ENCODE measurements around the gene U2AF1L4.
A peak's percentile ranks its signal among the peaks of the same experiment; 100 is the strongest.

Gene U2AF1L4, protein sequence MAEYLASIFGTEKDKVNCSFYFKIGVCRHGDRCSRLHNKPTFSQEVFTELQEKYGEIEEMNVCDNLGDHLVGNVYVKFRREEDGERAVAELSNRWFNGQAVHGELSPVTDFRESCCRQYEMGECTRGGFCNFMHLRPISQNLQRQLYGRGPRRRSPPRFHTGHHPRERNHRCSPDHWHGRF

DNA sequence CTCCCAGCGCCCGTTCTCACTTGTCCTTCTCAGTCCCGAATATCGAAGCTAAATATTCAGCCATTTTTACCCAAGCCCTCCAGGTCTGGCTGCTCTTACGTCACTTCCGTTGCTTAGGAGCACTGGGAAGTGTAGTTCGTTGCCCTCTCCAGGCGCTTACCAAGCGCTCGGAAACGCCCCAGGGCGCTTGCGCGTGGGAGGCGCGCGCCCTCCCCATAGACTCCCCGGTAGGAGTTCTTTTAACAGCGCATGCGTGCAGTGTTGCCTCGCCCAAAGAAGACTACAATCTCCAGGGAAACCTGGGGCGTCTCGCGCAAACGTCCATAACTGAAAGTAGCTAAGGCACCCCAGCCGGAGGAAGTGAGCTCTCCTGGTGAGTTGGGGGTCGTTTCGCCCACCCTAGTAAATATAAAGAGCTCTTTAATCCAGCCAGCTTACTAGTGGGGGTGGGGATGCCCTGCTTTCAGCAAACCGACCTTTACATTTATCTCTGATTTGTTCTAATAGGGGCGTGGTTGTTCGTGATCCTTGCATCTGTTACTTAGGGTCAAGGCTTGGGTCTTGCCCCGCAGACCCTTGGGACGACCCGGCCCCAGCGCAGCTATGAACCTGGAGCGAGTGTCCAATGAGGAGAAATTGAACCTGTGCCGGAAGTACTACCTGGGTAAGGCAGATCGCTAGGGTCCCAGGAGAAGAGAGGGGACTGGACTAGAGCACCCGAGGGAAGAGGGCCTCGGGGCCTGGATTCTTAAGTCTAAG lies at the start of gene U2AF1L4, which contains the start of gene PSENEN:
Gene U2AF1L4, minus strand, starts transcription at position 91 of the 759 bp plus-strand sequence. Its CDS starts 27 bp downstream, at position 64.
Gene PSENEN, plus strand, starts transcription at position 324 of the 759 bp plus-strand sequence. Its CDS starts 280 bp downstream, at position 604.
- peak; percentile 99 for DNase-seq (ENCODE audit: low read depth)

GRCh38 chr19:35793381-35794165 lies 48.4 kb upstream of the U2AF1L4 start:
- no peak for DNase-seq (ENCODE audit: low read depth)

DNA sequence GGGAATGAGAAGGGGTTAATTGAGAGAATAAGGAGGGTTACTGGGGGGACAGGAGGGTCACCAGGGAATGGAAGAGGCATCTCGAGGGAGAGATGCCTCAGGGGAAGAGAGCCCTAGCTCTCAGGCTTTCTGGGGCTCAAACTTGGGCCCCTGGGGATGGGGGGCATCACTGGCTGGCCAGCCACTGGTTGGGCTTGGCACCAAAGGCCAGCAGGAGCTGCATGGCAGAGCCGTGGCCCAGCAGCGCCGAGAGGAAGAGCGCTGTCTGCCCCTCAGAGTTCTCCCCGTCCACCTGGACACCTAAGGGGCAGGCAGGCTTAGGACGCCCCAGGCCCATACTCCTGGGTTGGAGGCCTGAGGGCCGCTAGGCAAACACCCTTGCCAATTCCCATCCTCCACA lies 47.7 kb upstream of the U2AF1L4 start:
- no peak for DNase-seq (ENCODE audit: low read depth)

DNA sequence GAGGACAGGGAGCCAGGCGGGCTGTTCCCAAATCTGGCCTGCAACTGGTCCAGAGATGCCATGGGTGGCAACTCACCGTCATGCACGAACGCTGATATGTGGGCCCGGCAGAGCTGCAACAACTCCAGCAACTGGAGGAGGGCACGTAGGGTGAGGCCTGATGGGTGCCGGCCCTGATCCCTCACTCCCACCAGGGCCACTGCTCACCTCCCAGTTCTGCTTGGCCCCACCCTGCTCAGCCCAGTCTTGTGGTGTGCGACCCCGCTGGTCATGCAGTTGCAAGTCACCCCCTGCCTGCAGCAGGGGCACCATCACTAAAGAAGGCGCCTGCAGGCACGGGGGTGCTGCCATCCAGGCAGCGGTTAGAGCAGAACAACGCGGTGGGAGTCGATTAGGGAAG lies 47.1 kb upstream of the U2AF1L4 start:
- no peak for DNase-seq (ENCODE audit: low read depth)

DNA sequence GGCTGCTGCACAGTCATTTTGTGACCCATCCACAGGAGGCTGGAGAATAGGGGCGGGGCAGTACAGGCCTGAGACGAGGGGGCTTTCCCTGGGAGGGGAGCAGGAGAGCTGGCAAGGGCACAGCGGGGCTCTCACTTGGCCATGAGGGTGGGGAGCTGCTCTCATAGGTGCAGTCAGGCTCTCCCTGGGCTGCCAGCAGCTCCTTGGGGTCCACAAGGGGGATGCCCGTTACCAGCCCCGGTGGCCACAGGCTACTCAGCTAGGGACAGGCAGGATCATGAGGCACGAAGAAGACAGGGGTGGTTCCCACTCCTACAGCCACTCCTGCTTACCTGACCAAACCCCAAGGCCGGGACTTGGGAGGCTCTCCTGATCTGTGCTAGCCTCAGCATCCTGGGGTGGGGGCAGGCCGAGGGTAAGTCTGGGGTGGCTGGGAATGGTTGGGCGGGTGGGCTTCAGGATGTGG lies 46.6 kb upstream of the U2AF1L4 start:
- DNase-seq (ENCODE audit: low read depth), result no peak

DNA sequence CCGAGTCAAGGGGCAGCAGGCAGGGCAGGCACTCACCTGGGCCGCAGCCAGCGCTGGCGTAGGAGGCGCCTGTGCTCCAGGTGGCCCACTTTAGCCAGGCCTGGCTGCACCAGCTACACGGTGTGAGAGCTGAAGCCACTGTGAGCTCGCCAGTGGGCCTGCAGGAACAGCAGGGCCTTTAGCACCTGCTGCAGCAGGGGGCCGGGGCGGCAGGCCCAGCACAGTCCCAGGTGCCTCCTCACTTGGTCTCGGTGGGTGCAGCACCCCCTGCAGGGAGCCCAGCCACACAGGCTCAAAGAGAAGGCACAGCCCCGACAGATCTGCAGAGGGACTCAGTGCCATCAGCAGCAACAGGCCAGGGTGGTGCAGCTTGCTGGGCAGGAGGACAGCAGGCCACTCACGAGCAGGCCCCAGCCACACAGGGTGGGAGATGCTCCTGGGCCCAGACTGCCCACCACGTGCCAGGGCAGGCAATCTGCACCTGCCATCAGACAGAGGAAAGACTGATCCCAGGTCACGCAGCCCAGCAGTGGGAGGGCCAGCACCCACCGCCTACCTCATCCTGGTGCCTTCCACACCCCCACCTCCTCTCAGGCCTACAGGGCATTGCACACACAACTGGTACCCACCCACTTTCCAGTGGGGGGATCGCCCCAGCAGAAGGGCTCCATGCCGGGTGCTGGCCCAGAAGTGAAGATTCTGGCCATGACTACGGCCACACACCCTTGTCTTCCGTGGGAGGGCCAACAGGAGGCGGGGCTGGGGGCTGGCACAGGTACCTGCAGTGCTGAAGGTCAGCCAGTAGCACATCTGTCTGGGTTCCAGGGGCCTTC lies 46.0 kb upstream of the U2AF1L4 start:
- no peak for DNase-seq (ENCODE audit: low read depth)

GRCh38 chr19:35789978-35790944 lies 45.0 kb upstream of the U2AF1L4 start:
- DNase-seq (ENCODE audit: low read depth), result no peak

DNA sequence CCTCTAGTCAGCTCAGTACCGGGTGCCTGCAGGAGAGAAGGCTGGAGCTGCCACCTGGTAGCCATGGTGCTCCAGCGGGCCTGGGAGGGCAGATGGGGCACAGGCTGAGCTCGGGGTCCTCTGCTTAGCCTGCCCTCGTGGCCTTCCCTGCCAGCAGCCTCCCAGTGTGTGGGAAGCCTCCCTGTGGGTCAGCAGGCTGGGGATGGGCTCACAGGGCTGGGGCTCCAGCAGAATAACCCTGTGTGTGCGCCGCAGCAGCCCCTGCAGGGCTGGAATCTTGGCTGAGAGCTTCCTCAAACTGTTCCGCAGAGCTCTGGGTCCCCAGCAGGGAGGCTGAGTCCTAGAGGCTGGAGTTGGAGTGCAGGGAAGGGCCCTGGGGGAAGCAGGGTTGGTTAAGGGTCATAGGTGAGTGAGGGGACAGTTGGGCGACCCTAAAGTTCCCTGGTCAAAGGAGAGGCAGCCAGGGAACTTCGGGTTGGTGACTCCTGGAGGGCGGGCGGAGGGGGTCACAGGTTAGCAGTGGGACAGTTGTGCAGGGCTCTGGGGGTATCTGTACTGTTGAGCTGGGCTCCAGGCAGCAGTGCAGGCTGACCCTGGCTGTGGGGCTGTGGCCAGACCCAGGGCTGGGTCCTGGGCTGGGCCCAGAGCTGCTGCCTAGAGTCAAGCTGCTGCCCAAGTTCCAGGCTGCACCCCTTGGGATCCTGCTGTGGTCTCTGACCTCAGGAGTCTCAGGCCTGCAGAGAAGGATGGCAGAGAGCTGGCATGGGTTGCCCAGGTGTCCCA lies 44.2 kb upstream of the U2AF1L4 start:
- no peak for DNase-seq (ENCODE audit: low read depth)

- DNase-seq (ENCODE audit: low read depth), result no peak
These were observed 43.2 kb upstream of the U2AF1L4 start for GRCh38 chr19:35788205-35788960.

DNA sequence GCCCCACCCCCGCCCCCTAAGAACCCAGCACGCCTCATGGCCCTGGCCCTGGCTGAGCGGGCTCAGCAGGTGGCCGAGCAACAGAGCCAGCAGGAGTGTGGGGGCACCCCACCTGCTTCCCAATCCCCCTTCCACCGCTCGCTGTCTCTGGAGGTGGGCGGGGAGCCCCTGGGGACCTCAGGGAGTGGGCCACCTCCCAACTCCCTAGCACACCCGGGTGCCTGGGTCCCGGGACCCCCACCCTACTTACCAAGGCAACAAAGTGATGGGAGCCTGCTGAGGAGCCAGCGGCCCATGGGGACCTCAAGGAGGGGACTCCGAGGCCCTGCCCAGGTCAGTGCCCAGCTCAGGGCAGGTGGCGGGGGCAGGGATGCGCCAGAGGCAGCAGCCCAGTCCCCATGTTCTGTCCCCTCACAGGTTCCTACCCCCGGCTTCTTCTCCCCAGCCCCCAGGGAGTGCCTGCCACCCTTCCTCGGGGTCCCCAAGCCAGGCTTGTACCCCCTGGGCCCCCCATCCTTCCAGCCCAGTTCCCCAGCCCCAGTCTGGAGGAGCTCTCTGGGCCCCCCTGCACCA lies 42.1 kb upstream of the U2AF1L4 start:
- DNase-seq (ENCODE audit: low read depth), result no peak

DNA sequence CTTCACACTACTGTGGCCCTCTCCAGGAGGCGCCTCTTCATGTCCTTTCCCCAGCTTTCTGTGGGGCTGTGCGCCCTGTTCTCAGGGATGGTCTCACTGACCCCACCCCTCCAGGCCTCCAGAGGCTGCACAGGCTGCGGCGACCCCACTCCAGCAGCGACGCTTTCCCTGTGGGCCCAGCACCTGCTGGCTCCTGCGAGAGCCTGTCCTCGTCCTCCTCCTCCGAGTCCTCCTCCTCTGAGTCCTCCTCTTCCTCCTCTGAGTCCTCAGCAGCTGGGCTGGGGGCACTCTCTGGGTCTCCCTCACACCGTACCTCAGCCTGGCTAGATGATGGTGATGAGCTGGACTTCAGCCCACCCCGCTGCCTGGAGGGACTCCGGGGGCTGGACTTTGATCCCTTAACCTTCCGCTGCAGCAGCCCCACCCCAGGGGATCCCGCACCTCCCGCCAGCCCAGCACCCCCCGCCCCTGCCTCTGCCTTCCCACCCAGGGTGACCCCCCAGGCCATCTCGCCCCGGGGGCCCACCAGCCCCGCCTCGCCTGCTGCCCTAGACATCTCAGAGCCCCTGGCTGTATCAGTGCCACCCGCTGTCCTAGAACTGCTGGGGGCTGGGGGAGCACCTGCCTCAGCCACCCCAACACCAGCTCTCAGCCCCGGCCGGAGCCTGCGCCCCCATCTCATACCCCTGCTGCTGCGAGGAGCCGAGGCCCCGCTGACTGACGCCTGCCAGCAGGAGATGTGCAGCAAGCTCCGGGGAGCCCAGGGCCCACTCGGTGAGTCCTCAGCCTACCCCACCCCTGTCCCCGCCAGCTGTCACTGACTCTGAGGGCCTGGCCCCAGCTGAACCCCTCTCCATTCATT lies 41.3 kb upstream of the U2AF1L4 start:
- no peak for DNase-seq (ENCODE audit: low read depth)

- DNase-seq (ENCODE audit: low read depth), result no peak
These were observed 40.1 kb upstream of the U2AF1L4 start for GRCh38 chr19:35785339-35785627.

- no peak for DNase-seq (ENCODE audit: low read depth)
These were observed 39.5 kb upstream of the U2AF1L4 start for GRCh38 chr19:35784503-35785338.

- DNase-seq (ENCODE audit: low read depth), result no peak
These were observed 38.5 kb upstream of the U2AF1L4 start for GRCh38 chr19:35783469-35784434.

DNA sequence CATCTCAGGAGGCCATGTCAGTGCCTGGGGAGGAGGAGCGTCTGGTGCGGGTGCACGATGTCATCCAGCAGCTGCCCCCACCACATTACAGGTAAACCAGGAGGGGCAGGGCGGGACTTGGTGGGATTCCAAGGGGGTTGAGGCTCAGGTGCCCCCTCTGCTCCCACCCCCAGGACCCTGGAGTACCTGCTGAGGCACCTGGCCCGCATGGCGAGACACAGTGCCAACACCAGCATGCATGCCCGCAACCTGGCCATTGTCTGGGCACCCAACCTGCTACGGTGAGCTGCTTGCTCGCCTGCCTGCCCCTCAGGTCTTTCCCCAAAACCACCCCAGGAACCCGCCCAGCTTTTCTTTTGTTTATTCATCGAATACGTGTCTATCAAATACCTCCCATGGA lies 37.4 kb upstream of the U2AF1L4 start:
- no peak for DNase-seq (ENCODE audit: low read depth)

DNA sequence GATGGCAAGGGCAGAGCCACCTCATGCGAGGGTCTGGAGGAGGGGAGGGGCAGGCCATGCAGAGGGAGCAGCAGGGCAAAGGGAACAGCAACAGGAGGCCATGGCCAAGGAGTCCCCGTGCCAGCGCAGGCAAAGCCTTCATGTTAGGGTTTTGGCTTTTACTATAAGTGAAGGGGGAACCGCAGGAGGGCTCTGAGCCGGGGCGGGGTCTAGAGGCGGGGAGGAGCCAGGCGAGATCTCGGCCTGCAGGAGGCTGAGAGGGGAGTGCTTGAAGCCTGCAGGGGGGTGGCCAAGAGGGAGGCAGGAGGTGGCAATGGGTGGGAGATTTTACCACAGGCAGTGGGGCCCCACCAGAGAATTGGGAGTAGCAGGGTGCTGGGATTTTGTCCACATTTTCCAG lies 36.4 kb upstream of the U2AF1L4 start:
- DNase-seq (ENCODE audit: low read depth), result no peak

All from CMK (cell line).